K562 (cell line): Measurements from ENCODE around the gene PTPN5. TPM values are rescaled to one million over a fixed set of nuclear protein-coding genes. Genes with fewer than 3 reads are reported as not detected.

Experiments
- ATF6 ChIP-seq: sonication (generic); formaldehyde crosslinking; IDR thresholded peaks from 2 replicates; pipeline ENCODE4 v1.4.0; 2020; ENCODE audit warnings: mild to moderate bottlenecking, missing genetic modification reagents
- BDP1 ChIP-seq: IDR thresholded peaks from 3 replicates; pipeline ENCODE4 v1.6.1; 2011; ENCODE audit not compliant: insufficient read length, insufficient read depth
- HDGF ChIP-seq: fragments of 450-650 bp; IDR thresholded peaks from 2 replicates; pipeline ENCODE4 v1.6.1; 2016
- HINFP ChIP-seq: fragments of 450-650 bp; conservative IDR thresholded peaks from 2 replicates; pipeline ENCODE4 v1.6.1; 2016; ENCODE audit warnings: missing genetic modification characterization, low read depth, mild to moderate bottlenecking, control low read depth, missing compliant biosample characterization
- POLR2AphosphoS2 ChIP-seq: IDR thresholded peaks from 2 replicates; pipeline ENCODE4 v1.6.1; 2012; ENCODE audit warnings: low read length, improper control_type of control experiment
- RERE ChIP-seq: sonication (generic); formaldehyde crosslinking; IDR thresholded peaks from 2 replicates; pipeline ENCODE4 v1.8.0; 2023; ENCODE audit warnings: missing genetic modification reagents, mild to moderate bottlenecking, borderline replicate concordance
- STAT6 ChIP-seq: sonication (generic); formaldehyde crosslinking; IDR thresholded peaks from 2 replicates; pipeline ENCODE4 v1.8.1; 2023; ENCODE audit warnings: mild to moderate bottlenecking, missing genetic modification reagents
- XRCC4 ChIP-seq: IDR thresholded peaks from one replicate; pipeline ENCODE4 v1.6.1; 2011; ENCODE audit not compliant: insufficient read depth, insufficient read length; ENCODE audit errors: extremely low read depth
- ZBTB9 ChIP-seq: fragments of 450-650 bp; formaldehyde crosslinking; IDR thresholded peaks from 2 replicates; pipeline ENCODE4 v1.4.0; 2020; ENCODE audit warnings: mild to moderate bottlenecking, moderate library complexity
- ZNF408 ChIP-seq: fragments of 250-450 bp; sonication (Bioruptor Pico); IDR thresholded peaks from 2 replicates; pipeline ENCODE4 v1.4.0; 2020; ENCODE audit warnings: low read depth, mild to moderate bottlenecking, moderate library complexity
- polyA plus RNA-seq, 8 experiments: library from polyadenylated mRNA; depleted of rRNA in 4 of 8; stranded (reverse) in 5 of 8; unstranded in 3 of 8; fragments of >200 nt; fragmentation: Nextera tagmentation in 2 of 8; fragmentation: Illumina TruSeq in 1 of 8; extraction: Ambion mirVana in 2 of 8; extraction: Trizol in 1 of 8; gene quantifications; 2 replicates each; pipeline versions ENCODE4 v1.2.1 to v1.2.3, GENCODE V29; 2011 to 2014; ENCODE audit warnings: inconsistent platforms in 1 of 8, missing spikeins in 1 of 8
- total RNA-seq, 7 experiments: library from RNA; depleted of rRNA in 6 of 7; stranded (reverse); fragments of >200 nt in 6 of 7; fragmentation: Illumina TruSeq in 2 of 7; extraction: Trizol in 2 of 7; gene quantifications; 2 replicates each; pipeline versions ENCODE4 v1.2.1 to v1.2.3, GENCODE V29; 2011 to 2021; ENCODE audit warnings: low replicate concordance in 1 of 7

The PTPN5 gene
- total and polyA plus RNA-seq, 9 of the 15 experiments (the other 6 are each of a cell fraction or from before 2014, with no cell fraction given), result not detected

GRCh38 chr11:18698341-18699268 is 93.0 kb downstream of the PTPN5 start, which contains the start of gene TMEM86A (continued):
- TF ChIP-seq HINFP (tag) (peak; percentile 88; the same call in 1 of the 2 replicates), BDP1 (no peak), POLR2AphosphoS2 (no peak), ZNF408 (CRISPR knock-in tag) (no peak), ZBTB9 (CRISPR knock-in tag) (peak; percentile 87; the same call in 1 of the 2 replicates), STAT6 (CRISPR knock-in tag) (no peak), RERE (no peak), HDGF (no peak), XRCC4 (no peak), ATF6 (CRISPR knock-in tag) (no peak)
